ENCODE results near the gene SMC4.

The SMC4 gene

GRCh38 chr3:160393346-160394008, 6.0 kb upstream of the SMC4 start:
- H3K4me3 ChIP-seq, result no peak overlapping the region
- no peak overlapping the region for H3K27ac ChIP-seq

- no peak overlapping the region for H3K4me3 ChIP-seq
- H3K27ac ChIP-seq, result peak overlapping the region in 1 of 21 experiments; percentile 1
These were observed 5.4 kb upstream of the SMC4 start for GRCh38 chr3:160394009-160394392.

DNA sequence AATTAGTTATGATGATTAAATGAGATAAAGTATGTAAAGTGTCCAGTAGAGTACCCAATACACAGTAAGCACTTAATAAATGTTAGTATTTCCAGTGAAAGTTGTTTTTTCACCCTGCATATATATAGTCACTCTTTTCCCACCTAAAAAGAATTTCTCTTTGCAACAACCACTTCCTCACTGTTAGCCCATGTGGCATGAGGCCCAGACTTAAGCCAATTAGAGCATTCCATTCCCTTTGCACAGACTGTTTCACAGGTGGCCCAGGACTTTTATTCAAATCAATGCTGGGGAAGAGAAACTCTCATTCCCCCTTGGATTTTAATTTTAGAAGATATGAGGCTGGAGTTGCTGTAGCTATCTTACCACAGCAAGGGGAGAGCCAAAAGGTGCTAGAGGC, 4.2 kb upstream of the SMC4 start:
- Histone ChIP-seq H3K4me3 (no peak overlapping the region), H3K27ac (no peak overlapping the region)

DNA sequence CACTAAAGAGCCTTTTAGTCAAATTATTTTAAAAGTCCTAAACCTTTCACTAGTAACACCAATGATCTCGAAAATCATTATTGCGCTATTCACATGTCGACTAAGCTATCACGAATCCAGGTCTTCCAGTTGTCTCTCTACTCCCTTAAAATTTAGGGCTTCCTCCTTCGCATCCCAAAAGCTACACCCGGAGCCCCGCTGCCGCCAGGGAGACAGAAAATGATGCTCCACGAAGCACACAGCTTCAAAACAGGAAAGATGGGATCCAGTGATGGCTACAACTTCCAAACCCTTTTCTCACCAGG, 678 bp upstream of the SMC4 start:
- peak overlapping the region; percentile 50 to 91 (median 79) for H3K4me3 ChIP-seq

DNA sequence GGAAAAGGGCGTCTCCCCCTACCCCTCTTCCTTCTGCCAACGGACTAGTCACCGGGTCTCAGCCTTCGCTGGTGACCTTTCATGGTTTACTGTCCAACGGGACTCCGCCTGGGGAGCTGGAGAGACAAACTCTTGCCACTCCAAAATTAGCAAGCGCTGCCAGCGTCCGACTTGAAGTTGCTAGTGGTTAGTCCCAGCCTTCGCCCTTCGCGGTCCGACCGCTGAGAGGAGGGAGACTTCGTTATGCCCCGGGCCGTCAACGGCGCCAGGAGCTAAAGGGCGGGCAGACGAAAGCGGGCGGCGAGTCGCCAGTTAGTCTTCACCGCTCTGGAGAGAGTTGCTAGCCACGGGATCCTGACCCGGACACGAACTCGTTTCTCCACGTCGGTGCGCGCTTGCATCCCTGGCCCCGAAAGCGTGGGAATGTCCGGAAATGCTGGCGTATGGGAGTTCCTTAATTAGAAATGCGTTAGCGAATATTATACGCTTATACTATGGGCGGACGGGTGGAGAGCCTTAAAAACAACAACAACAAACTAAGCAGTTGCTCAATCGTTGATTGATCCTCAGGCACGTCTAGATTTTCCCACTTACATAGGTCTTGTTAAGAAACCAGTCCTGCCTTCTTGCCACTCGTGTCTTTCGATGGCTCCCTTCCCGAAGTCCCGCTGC, 716 bp downstream of the SMC4 start:
- peak overlapping the region; percentile 47 to 91 (median 84) for H3K27ac ChIP-seq
- H3K4me3 ChIP-seq, result peak overlapping the region; percentile 50 to 91 (median 79)

More for the DNA sequence above, 678 bp upstream of the SMC4 start:
- H3K27ac ChIP-seq, result peak overlapping the region in 20 of 21 experiments; percentile 13 to 91 (median 83)

DNA sequence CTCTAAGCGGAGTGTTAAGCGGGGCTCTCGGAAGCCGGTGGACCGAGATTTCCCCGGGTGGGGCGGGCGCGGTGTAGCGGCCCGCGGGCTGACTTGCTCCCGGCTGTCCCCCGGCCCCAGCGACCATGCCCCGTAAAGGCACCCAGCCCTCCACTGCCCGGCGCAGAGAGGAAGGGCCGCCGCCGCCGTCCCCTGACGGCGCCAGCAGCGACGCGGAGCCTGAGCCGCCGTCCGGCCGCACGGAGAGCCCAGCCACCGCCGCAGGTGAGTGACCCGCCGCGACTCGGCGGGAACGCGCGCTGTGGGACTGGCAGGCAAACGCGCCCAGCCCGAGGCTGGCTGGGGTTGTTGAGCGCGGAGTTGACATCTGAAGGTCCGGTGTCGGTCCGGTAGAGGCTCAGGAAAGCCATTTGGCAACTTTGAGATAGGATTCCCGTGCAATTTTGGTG, 1.3 kb downstream of the SMC4 start:
- H3K27ac ChIP-seq, result peak overlapping the region in 20 of 21 experiments; percentile 70 to 91 (median 84)
- peak overlapping the region; percentile 50 to 91 (median 79) for H3K4me3 ChIP-seq

- Histone ChIP-seq H3K4me3 (peak overlapping the region; percentile 50 to 91 (median 79)), H3K27ac (peak overlapping the region in 18 of 21 experiments; percentile 34 to 91 (median 83))
These were observed 2.0 kb downstream of the SMC4 start for GRCh38 chr3:160401291-160402095.

GRCh38 chr3:160402221-160403027, 3.0 kb downstream of the SMC4 start:
- peak overlapping the region in 17 of 21 experiments; percentile 7 to 91 (median 70) for H3K27ac ChIP-seq
- peak overlapping the region; percentile 50 to 91 (median 79) for H3K4me3 ChIP-seq

DNA sequence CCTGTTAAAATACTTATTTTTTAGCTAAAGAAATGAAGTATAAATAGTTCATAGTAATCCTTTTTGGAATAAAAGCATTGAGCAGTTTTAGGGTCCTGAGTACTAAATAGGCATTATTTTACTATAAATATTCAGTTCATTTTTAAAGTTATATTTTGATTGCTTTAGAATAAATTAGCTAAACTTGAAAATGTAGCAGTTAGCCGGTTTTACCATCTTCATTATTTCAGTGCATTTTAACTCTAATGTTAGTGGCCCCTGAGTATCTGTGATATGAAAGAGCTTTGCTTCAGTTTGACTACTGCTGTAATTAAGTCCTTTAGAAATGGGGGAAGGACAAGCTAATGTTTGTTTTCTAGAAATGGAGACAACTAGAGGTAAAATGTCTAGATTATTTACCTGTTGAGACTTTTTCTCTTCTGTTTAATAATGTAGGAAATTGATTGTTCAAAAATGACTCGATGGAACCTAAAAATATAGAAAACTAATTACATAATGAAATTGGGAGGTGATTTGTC, 3.6 kb downstream of the SMC4 start:
- Histone ChIP-seq H3K27ac (peak overlapping the region in 16 of 21 experiments; percentile 7 to 91 (median 57)), H3K4me3 (peak overlapping the region in 5 of 7 experiments; percentile 74 to 91 (median 81))

- peak overlapping the region in 13 of 21 experiments; percentile 6 to 91 (median 71) for H3K27ac ChIP-seq
- H3K4me3 ChIP-seq, result peak overlapping the region in 2 of 7 experiments; percentile 2 to 10
These were observed 4.5 kb downstream of the SMC4 start for GRCh38 chr3:160403796-160404470.

DNA sequence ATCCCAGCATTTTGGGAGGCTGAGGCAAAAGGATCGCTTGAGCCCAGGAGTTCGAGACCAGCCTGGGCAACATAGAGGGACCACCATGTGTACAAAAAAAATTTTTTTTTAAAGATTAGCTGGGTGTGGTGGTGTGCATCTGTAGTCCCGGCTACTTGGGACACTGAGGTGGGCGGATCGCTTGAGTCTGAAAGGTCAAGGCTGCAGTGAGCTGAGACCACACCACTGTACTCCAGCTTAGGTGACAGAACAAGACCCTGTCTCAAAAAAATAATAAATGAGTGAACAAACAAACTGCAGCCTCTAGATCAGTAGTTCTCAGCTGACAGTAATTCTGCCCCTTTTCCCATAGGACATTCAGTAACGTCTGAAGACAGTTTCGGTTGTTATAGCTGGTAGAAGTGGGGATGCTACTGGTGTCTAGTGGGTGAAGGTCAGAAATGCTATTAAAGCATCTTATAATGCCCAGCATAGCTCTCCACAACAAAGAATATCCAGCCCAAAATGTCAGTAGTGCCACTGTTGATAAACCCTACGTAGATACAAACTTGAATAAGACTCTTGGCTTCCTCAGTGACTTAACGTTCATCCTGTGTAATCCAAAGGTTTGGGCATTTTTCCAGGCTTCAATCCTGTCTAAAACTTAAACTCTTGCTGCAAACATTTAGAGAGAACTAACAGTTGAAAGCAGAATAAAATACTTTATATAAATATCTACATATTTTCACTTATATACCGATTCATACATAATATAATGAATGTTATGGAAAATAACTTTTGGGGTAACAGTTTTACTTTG, 10.6 kb downstream of the SMC4 start:
- no peak overlapping the region for H3K27ac ChIP-seq
- no peak overlapping the region for H3K4me3 ChIP-seq

DNA sequence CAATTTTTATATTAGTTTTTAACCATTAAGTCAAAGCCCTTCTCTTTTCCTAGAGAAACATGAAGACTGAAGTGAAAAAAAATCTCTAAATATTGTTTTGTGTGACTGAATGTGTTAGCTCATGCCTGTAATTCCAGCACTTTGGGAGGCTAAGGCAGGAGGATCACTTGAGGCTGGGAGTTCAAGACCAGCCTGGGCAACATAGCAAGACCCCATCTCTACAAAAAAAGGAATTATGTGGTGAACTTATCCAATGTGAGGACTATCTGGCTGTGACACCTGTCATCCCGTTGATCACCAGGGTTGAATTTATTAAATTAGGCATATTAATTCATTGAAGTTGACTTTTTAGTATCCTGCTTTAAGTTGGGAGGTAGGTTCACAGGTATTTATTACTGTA, 13.0 kb downstream of the SMC4 start:
- Histone ChIP-seq H3K4me3 (no peak overlapping the region), H3K27ac (no peak overlapping the region)

- H3K4me3 ChIP-seq, result no peak overlapping the region
- H3K27ac ChIP-seq, result no peak overlapping the region
These were observed 14.3 kb downstream of the SMC4 start for GRCh38 chr3:160413613-160414248.

DNA sequence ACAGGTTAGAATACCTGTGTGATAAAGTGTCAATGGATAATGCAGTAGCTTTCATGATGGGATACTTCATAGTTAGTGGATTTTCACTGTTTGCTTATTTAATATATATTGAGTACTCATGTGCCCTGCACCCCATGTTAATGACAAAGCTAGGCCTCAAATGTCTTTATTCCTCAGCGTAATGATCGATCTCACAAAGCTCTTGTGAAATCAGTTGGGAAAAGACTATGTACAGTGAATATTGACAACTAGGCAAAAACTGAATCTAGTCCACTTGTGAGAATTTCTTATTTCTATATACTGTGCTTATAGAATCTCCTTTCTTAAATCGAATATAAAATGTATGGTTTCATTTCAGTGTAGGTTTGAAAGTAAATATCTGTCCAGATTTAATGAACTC, 17.9 kb downstream of the SMC4 start:
- Histone ChIP-seq H3K4me3 (no peak overlapping the region), H3K27ac (no peak overlapping the region)

DNA sequence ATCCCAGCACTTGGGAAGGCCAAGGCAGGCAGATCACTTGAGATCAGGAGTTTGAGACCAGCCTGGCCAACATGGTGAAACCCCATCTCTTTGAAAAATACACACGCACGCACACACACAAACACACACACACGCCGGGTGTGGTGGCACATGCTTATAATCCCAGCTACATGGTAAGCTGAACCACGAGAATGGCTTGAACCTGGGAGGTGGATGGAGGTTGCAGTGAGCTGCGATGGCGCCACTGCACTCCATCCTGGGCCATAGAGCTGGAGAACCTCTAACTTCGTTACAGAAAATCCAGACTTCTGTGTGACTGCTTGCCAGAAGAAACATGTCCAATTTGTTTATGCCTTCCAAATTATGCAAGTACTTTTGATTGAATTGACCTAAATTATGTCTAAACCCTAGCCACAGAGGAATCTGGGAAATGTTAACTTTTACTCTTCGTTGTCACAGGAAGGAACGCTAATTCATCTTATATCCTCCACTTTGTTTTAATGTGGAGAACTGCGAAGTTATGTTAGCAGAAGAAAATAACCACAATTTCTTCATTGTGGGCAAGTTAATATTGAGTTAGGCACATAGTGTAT, 28.5 kb downstream of the SMC4 start:
- Histone ChIP-seq H3K4me3 (no peak overlapping the region), H3K27ac (no peak overlapping the region)

GRCh38 chr3:160434071-160434470, 34.6 kb downstream of the SMC4 start:
- no peak overlapping the region for H3K4me3 ChIP-seq
- no peak overlapping the region for H3K27ac ChIP-seq

DNA sequence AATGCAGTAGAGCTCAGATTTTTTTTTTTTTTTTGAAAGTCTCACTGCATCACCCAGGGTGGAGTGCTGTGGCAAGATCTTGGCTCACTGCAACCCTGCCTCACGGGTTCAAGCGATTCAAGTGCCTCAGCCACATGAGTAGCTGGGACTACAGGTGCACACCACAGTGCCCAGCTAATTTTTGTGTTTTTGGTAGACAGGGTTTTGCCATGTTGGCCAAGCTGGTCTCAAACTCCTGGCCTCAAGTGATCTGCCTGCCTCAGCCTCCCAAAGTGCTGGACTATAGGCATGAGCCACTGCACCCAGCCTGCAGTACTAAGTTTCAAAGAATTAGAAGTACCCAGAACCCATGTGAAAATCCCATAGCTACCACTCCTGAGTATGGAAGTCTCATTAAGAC, 35.6 kb downstream of the SMC4 start:
- Histone ChIP-seq H3K27ac (no peak overlapping the region), H3K4me3 (no peak overlapping the region)
